Transverse colon (tissue), 4 donors: ENCODE measurements around the gene LILRA5.

Experiments used
- EP300 ChIP-seq: sonication (generic); formaldehyde crosslinking; IDR thresholded peaks from one replicate; pipeline ENCODE4 v1.6.1; 2017; ENCODE audit warnings: antibody characterized with exemption, low read depth
- POLR2A ChIP-seq: fragments of 450-650 bp; IDR thresholded peaks from one replicate; pipeline ENCODE4 v1.6.1; 2016; ENCODE audit warnings: antibody characterized with exemption, mild to moderate bottlenecking, moderate library complexity
- POLR2AphosphoS5 ChIP-seq, 3 donors: sonication (generic); formaldehyde crosslinking; IDR thresholded peaks; one replicate each; pipeline ENCODE4 v1.6.1; 2016; ENCODE audit warnings: antibody characterized with exemption in 3 of 3
- TF ChIP-seq, protein P1 (sequence below), 5 experiments: fragments of 200-600 bp in 3 of 5; fragments of 450-650 bp in 2 of 5; sonication (generic) in 3 of 5; IDR thresholded peaks; 1 replicate in 2 of 5; 2 replicates in 3 of 5; pipeline ENCODE4 v1.5.1; 2016 to 2017; ENCODE audit warnings: antibody characterized with exemption in 5 of 5, inconsistent platforms in 3 of 5, mild to moderate bottlenecking in 2 of 5, moderate library complexity in 1 of 5

DNA sequence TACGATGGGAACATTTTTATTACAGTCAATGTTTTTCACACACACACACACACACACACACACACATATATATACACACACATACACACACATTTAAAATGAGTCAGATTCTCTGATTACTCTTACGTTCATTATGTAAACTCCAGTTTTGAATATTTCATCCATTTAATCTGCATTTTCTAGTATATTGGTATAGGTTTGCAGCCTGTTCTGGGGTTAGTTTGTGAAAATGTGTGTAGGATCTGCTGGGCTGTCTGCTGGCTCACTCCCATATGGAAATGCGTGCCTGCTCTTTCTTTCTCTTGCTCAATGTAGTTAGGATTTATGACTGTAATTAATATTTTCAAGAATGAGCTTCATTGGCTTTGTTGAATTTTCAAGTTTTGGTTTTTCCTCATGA lies 39.1 kb downstream of the LILRA5 start:
- TF ChIP-seq, protein P1, sequence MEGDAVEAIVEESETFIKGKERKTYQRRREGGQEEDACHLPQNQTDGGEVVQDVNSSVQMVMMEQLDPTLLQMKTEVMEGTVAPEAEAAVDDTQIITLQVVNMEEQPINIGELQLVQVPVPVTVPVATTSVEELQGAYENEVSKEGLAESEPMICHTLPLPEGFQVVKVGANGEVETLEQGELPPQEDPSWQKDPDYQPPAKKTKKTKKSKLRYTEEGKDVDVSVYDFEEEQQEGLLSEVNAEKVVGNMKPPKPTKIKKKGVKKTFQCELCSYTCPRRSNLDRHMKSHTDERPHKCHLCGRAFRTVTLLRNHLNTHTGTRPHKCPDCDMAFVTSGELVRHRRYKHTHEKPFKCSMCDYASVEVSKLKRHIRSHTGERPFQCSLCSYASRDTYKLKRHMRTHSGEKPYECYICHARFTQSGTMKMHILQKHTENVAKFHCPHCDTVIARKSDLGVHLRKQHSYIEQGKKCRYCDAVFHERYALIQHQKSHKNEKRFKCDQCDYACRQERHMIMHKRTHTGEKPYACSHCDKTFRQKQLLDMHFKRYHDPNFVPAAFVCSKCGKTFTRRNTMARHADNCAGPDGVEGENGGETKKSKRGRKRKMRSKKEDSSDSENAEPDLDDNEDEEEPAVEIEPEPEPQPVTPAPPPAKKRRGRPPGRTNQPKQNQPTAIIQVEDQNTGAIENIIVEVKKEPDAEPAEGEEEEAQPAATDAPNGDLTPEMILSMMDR (IDR thresholded peaks at IDR 0.05) = no peak
- no peak for TF ChIP-seq POLR2AphosphoS5 (IDR thresholded peaks at IDR 0.05)
- TF ChIP-seq EP300 = no peak
- no peak for TF ChIP-seq POLR2A
